Mesenchymal stem cell (in vitro differentiated cells and primary cell): ENCODE results near the gene VPREB3.

Source experiments
- DNase-seq: peaks from one replicate; pipeline ENCODE4 v3.0.0-alpha.2; 2013
- H2AFZ ChIP-seq: one replicate; pipeline ENCODE4 v1.6.1; 2013; ENCODE audit warnings: low read depth, mild to moderate bottlenecking, control low read depth, inconsistent platforms, low read length, moderate library complexity
- H2AK5ac ChIP-seq: 2 replicates; pipeline ENCODE4 v1.6.1; 2013; ENCODE audit warnings: low read length, moderate library complexity, mild to moderate bottlenecking, inconsistent platforms; ENCODE audit not compliant: severe bottlenecking
- H2BK120ac ChIP-seq: one replicate; pipeline ENCODE4 v1.6.1; 2013; ENCODE audit warnings: low read depth, mild to moderate bottlenecking, inconsistent platforms, low read length, moderate library complexity
- H2BK12ac ChIP-seq, 2 experiments: one replicate each; pipeline ENCODE4 v1.6.1; 2013; ENCODE audit warnings: inconsistent platforms in 2 of 2, low read length in 2 of 2, mild to moderate bottlenecking in 2 of 2, moderate library complexity in 2 of 2, control low read depth in 1 of 2
- H2BK15ac ChIP-seq: one replicate; pipeline ENCODE4 v1.6.1; 2013; ENCODE audit warnings: mild to moderate bottlenecking, low read depth, inconsistent platforms; ENCODE audit not compliant: poor library complexity, severe bottlenecking
- H2BK5ac ChIP-seq: 2 replicates; pipeline ENCODE4 v1.6.1; 2013; ENCODE audit warnings: low read depth, mild to moderate bottlenecking, low read length, control low read depth, inconsistent platforms; ENCODE audit not compliant: poor library complexity, severe bottlenecking
- H3K14ac ChIP-seq, 2 experiments: one replicate each; pipeline ENCODE4 v1.6.1; 2013; ENCODE audit warnings: inconsistent platforms in 2 of 2, low read length in 2 of 2, control low read depth in 1 of 2, mild to moderate bottlenecking in 1 of 2, moderate library complexity in 1 of 2
- H3K18ac ChIP-seq, 2 experiments: one replicate each; pipeline ENCODE4 v1.6.1; 2013; ENCODE audit warnings: inconsistent platforms in 2 of 2, low read length in 2 of 2, control low read depth in 1 of 2, low read depth in 1 of 2, mild to moderate bottlenecking in 1 of 2
- H3K23ac ChIP-seq, 2 experiments: one replicate each; pipeline ENCODE4 v1.6.1; 2013; ENCODE audit warnings: inconsistent platforms in 2 of 2, low read length in 2 of 2, mild to moderate bottlenecking in 2 of 2, moderate library complexity in 2 of 2, control low read depth in 1 of 2
- H3K27ac ChIP-seq: 2 replicates; pipeline ENCODE4 v1.5.1; 2013; ENCODE audit warnings: mild to moderate bottlenecking, moderate library complexity, low read length, control low read depth, inconsistent platforms; ENCODE audit not compliant: poor library complexity, severe bottlenecking
- H3K27me3 ChIP-seq, 2 experiments: 2 replicates each; pipeline versions ENCODE4 v1.6.1 to v1.7.0; 2013; ENCODE audit warnings: low read length in 2 of 2, mild to moderate bottlenecking in 2 of 2, moderate library complexity in 2 of 2, control low read depth in 1 of 2, inconsistent platforms in 1 of 2; ENCODE audit not compliant: control insufficient read depth in 1 of 2, insufficient read depth in 1 of 2
- H3K36me3 ChIP-seq, 2 experiments: 2 replicates each; pipeline versions ENCODE4 v1.6.1 to v1.7.0; 2013; ENCODE audit warnings: low read length in 2 of 2, control low read depth in 1 of 2, inconsistent platforms in 1 of 2, low read depth in 1 of 2, mild to moderate bottlenecking in 1 of 2; ENCODE audit not compliant: insufficient read depth in 2 of 2, control insufficient read depth in 1 of 2
- H3K4ac ChIP-seq, 2 experiments: one replicate each; pipeline ENCODE4 v1.6.1; 2013; ENCODE audit warnings: inconsistent platforms in 2 of 2, low read length in 2 of 2, mild to moderate bottlenecking in 2 of 2, moderate library complexity in 2 of 2, control low read depth in 1 of 2, low read depth in 1 of 2
- H3K4me1 ChIP-seq: 2 replicates; pipeline ENCODE4 v1.6.1; 2013; ENCODE audit warnings: low read depth, low read length, control low read depth; ENCODE audit not compliant: control insufficient read depth, insufficient read depth
- H3K4me2 ChIP-seq: 2 replicates; pipeline ENCODE4 v1.6.1; 2013; ENCODE audit warnings: low read length, mild to moderate bottlenecking, inconsistent platforms; ENCODE audit not compliant: poor library complexity, severe bottlenecking
- H3K4me3 ChIP-seq, 2 experiments: 2 replicates each; pipeline versions ENCODE4 v1.5.1 to v1.7.0; 2013; ENCODE audit warnings: low read length in 2 of 2, mild to moderate bottlenecking in 2 of 2, control low read depth in 1 of 2, low read depth in 1 of 2; ENCODE audit not compliant: insufficient read depth in 1 of 2
- H3K79me1 ChIP-seq: replicated peaks from 2 replicates; pipeline ENCODE4 v1.6.1; 2013; ENCODE audit warnings: mild to moderate bottlenecking, control low read depth, low read length, inconsistent platforms; ENCODE audit not compliant: poor library complexity, severe bottlenecking
- H3K9ac ChIP-seq: 2 replicates; pipeline ENCODE4 v1.7.0; 2013; ENCODE audit warnings: mild to moderate bottlenecking, low read length, moderate library complexity
- H3K9me3 ChIP-seq: 2 replicates; pipeline ENCODE4 v1.7.0; 2013; ENCODE audit warnings: mild to moderate bottlenecking, low read length; ENCODE audit not compliant: control insufficient read depth
- H4K8ac ChIP-seq: one replicate; pipeline ENCODE4 v1.6.1; 2013; ENCODE audit warnings: inconsistent platforms, mild to moderate bottlenecking, low read length, moderate library complexity
- H4K91ac ChIP-seq: one replicate; pipeline ENCODE4 v1.6.1; 2013; ENCODE audit warnings: mild to moderate bottlenecking, low read length, inconsistent platforms
- WGBS: methylation state at CpG from one replicate; pipeline ENCODE4 v1.1.7; 2013; ENCODE audit warnings: mixed read lengths; 5-methylcytosine and 5-hydroxymethylcytosine counted together

VPREB3 gene

DNA sequence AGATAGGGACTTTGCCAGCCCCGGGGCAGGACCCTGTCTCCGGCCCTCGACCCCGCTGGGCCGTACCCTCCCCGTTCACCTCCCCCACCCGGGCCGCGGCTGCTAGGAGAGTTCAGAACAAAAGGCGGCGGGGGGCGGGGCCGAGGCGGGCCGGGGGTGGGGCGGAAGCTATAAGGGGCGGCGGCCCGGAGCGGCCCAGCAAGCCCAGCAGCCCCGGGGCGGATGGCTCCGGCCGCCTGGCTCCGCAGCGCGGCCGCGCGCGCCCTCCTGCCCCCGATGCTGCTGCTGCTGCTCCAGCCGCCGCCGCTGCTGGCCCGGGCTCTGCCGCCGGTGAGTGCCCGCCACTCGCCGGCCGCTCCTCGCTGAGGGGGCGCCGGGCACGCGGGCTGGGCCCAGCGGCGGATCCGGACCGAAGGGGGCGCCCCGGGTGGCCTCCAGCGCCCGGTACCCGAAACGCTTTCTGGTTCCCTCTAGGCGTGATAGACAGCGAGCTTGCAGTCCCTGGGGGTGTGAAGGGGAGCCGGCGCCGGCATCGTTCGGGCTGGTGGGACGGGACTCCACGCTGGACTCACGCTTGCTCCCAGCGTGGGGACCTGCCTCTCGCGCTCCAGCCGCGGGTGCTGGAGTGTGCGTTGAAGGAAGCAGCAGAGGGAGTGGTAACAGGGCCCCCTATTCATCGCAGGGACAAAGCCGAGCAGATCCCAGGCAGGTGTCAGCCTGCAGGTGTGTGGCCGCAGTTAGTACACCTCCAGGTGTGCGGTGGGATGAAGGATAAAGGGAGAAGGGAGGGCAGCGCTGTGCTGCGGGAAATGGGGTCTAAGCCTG lies 18.6 kb upstream of the VPREB3 start, which contains the start of gene MMP11:
Gene MMP11, plus strand, starts transcription at position 201 of the 825 bp plus-strand sequence. Its CDS starts 22 bp downstream, at position 223.
- H3K9ac ChIP-seq = peak within 1 kb of the TSS; percentile 74
- H4K8ac ChIP-seq = peak within 1 kb of the TSS; percentile 92
- WGBS = 4% methylated on average over 43 of the region's 79 CpGs

DNA sequence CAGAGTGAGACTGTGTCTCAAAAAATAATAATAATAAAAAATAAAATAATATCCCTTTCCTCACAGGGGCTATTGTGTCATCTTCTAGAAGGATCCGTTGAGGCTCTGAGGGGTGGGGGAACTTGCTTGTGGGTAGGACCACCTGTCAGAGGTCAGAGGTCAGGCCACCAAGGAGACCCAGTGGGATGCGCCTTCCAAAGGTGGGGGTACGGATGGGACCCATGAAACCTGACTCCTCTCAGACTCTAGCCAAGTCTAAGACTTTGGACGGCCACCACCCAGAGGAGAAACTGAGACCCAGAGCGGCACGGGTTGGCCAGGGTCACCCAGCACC lies 18.1 kb upstream of the VPREB3 start:
- no peaks in the 10 kb centered on the region for H3K9me3 ChIP-seq
- H3K4me1 ChIP-seq = peaks cover 45% of the 10 kb centered on the region
- no peak for DNase-seq
- no peak overlapping the region for H2BK5ac ChIP-seq
- H4K8ac ChIP-seq = peak overlapping the region; percentile 92
- peak overlapping the region; percentile 96 for H4K91ac ChIP-seq
- H3K79me1 ChIP-seq = peaks cover 3% of the 10 kb centered on the region
- H3K23ac ChIP-seq = no peak overlapping the region
- peak overlapping the region in 1 of 2 experiments; percentile 95 for H2BK12ac ChIP-seq
- H3K14ac ChIP-seq = peak overlapping the region in 1 of 2 experiments; percentile 80
- H3K27me3 ChIP-seq = peaks cover 0 to 10% of the 10 kb centered on the region in 2 experiments
- peak overlapping the region; percentile 74 for H3K9ac ChIP-seq
- peak overlapping the region; percentile 87 to 93 for H3K18ac ChIP-seq
- peak overlapping the region; percentile 15 for H2AFZ ChIP-seq
- peak overlapping the region; percentile 91 for H2BK15ac ChIP-seq
- H3K4ac ChIP-seq = peak overlapping the region; percentile 42 to 81
- H3K27ac ChIP-seq = no peak overlapping the region
- 19% methylated on average over 4 of the region's 6 CpGs for WGBS
- peak overlapping the region; percentile 88 for H2BK120ac ChIP-seq
- peak overlapping the region; percentile 78 for H2AK5ac ChIP-seq
- peak overlapping the region; percentile 57 for H3K4me2 ChIP-seq
- H3K36me3 ChIP-seq = no peaks in the 10 kb centered on the region
- H3K4me3 ChIP-seq = peak overlapping the region in 1 of 2 experiments; percentile 65

More for the DNA sequence above, 18.6 kb upstream of the VPREB3 start, which contains the start of gene MMP11:
- Histone ChIP-seq H2BK120ac (peak within 1 kb of the TSS; percentile 92), H2AK5ac (peak within 1 kb of the TSS; percentile 78), H3K27me3 (peaks cover 0 to 10% of the 10 kb centered on the region in 2 experiments), H3K4me2 (peak within 1 kb of the TSS; percentile 83), H3K4me1 (peaks cover 42% of the 10 kb centered on the region), H2AFZ (peak within 1 kb of the TSS; percentile 15), H3K23ac (no peak within 1 kb of the TSS), H2BK5ac (no peak within 1 kb of the TSS), H3K4ac (peak within 1 kb of the TSS; percentile 81 to 88), H3K4me3 (peak within 1 kb of the TSS; percentile 59 to 71), H3K9me3 (no peaks in the 10 kb centered on the region), H3K36me3 (no peaks in the 10 kb centered on the region), H3K14ac (peak within 1 kb of the TSS in 1 of 2 experiments; percentile 80), H2BK15ac (peak within 1 kb of the TSS; percentile 91), H4K91ac (peak within 1 kb of the TSS; percentile 96), H3K79me1 (peaks cover 3% of the 10 kb centered on the region), H2BK12ac (peak within 1 kb of the TSS; percentile 86 to 95), H3K27ac (no peak within 1 kb of the TSS), H3K18ac (peak within 1 kb of the TSS; percentile 87 to 93)
- peak; percentile 54 for DNase-seq

DNA sequence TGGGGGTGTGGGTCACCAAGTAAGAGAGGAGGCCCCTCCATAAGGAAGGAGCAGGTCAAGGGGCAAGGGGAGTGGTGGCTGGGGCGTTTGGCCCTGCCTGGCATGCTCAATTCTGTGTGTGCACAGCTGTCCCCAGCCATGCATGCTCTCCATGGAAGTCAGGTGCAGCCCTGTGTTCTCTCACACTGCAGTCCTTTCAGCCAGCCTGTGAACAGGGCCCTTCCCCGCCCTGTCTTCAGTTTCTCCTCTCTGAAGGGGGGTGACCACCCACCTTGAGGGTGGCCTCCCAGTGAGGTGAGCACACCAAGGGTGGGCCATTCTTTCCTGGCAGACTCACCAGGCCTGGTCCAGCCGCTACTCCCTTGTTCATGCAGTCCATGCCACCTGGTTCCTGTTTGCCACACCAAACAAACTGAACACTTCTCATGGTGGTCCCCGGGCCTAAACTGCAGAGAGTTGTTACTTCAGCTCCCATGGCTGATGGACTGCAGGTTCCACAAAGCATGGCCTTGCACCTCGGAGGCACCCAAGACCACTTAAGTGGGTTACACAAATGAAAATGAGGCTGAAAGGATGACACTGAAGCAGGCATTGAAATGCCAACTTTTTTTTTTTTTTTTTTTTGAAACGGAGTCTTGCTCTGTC lies 15.2 kb upstream of the VPREB3 start:
- Histone ChIP-seq H3K4me2 (no peak overlapping the region), H3K27ac (no peak overlapping the region), H2AK5ac (no peak overlapping the region), H2BK15ac (no peak overlapping the region), H3K4me3 (no peak overlapping the region), H2BK120ac (no peak overlapping the region), H4K8ac (no peak overlapping the region), H3K9ac (no peak overlapping the region), H3K23ac (no peak overlapping the region), H3K79me1 (peaks cover 3% of the 10 kb centered on the region), H3K9me3 (no peaks in the 10 kb centered on the region), H3K14ac (no peak overlapping the region), H2AFZ (no peak overlapping the region), H3K36me3 (peaks cover 0 to 15% of the 10 kb centered on the region in 2 experiments), H3K4ac (no peak overlapping the region), H3K27me3 (peaks cover 0 to 12% of the 10 kb centered on the region in 2 experiments), H3K4me1 (peaks cover 52% of the 10 kb centered on the region), H2BK5ac (no peak overlapping the region), H4K91ac (peak overlapping the region; percentile 0), H2BK12ac (peak overlapping the region in 1 of 2 experiments; percentile 11), H3K18ac (no peak overlapping the region)
- no peak for DNase-seq
- 90% methylated on average over 6 of the region's 6 CpGs for WGBS
